GM19239 (cell line): ENCODE data around the gene FSIP1.

ENCODE experiments used
- DNase-seq: peaks from one replicate; pipeline ENCODE4 v3.0.0; 2011; ENCODE audit warnings: low spot score; ENCODE audit not compliant: insufficient read length
- FAIRE-seq: peaks from 2 replicates; lab custom pipeline; 2011; peaks lifted over from hg19 to GRCh38; lab: Jason Lieb, UNC

The FSIP1 gene

DNA sequence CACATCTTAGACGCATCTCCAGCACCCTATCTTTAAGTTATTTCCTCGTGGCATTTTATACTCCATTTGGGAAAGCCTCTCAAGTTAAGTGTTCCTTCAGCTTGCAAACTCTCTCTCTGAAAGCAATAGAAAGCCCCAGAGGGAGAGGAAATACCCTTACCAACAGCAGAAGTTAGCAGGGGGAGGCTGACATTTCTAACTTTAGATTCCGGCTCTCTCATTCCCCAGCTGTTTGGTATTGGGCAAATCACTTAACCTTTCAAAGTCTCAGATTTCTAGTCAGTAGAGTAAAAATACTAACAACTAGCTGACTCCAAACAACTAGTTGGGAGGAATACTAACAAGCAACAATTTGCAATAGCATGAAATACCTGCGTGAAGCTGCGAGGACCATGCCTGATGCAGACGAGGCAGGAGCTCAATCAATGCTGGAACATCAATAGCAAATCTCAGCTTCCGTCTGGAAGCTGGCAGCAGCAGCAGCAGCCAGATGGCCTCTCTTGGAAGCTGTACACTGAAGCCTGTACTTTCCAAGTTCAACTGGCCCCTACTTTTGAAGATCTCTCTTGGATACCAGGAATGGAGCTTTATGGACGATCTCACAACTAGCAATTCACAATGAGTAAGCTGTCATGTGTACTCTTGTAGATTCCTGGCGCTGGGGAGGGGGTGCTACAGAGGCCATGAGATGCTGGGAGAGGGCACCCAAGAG, 153.9 kb downstream of the FSIP1 start:
- DNase-seq (no peak), FAIRE-seq (no peak)

DNA sequence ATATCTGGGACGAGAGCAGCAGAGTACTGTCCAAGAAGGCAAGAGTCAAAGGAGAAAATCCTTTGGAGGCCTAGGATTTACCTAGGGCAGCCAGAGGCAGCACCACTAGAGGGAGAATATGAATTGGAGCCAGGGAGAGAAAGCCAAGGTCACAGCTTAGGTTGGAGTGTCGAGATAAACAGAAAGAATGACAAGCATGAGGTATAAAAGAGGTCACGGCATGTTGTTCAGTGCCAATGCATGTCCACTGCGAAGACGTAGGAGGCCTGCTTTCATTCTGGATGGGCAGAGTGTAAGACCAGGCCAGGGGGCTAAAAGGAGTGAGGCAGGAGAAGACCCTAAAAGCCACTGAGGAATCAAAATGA, 154.5 kb downstream of the FSIP1 start:
- DNase-seq (no peak), FAIRE-seq (no peak)

DNA sequence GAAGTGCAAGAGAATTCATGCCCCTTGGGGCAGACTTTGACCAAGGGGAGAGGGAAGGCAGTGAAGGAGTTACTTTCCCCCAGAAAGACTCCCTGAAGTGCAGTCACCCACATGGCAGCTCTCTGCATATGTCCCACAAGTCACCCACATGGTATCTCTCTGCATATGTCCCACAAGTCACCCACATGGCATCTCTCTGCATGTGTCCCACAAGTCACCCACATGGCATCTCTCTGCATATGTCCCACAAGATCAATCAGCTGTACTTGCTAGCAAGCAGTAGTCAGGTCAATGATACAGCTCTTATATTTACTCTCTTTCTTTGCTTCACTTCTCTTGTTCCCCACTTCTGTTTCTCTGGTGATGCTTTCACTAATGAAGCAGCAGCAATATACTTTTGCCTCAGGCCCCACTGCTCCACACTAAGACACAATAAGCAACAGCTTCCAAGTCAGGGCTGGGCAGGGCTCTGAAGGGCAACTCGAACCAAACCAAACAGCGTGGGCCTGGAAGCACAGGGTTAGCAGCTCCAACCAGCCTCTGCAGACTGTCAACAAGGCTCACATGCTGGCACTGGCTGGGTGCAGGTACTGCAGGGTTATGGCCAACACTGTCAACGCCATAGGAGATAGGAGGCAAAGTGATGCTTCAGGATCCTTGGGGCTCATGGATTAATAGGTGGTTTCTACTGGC, 155.0 kb downstream of the FSIP1 start:
- DNase-seq (no peak), FAIRE-seq (no peak)

DNA sequence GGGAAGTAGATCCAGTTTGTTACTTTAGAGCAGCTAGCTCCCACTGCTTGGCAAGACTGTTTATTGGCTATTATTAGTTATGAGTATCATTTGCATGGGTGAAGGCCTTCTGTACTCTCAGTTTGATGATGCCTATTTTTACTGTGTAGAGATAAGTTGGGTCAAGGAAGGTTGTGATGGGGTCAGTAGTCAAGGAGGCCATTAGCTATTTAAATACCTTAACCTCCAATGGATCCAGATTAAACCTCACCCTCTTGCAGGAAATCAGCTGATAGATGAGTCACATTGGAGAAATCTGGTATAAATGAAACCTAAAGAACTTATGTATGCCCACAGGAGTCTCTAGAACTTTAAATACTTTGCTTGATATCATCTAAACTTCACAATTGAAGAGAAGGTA, 156.8 kb downstream of the FSIP1 start:
- no peak for FAIRE-seq

DNA sequence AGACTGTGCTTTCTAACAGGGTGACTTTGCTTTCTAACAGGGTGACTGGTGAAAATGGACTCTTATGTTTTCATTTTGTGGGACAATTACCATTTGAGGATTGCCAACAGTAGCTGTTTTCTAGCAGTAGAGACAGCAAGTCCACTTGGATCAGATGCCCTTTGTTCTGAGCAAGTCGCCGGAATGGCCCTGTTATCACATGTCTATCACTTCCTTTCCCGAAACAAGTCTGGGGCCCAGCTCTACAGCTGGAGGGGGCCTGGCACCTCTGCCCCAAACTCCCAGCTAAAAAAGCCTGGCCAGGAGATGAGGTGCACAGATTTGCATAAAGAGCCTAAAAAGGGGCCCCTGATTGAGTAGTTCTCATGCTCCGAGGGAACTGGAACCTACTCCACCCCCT, 157.2 kb downstream of the FSIP1 start:
- FAIRE-seq (no peak), DNase-seq (no peak)

More for the DNA sequence above, 156.8 kb downstream of the FSIP1 start:
- DNase-seq: no peak

DNA sequence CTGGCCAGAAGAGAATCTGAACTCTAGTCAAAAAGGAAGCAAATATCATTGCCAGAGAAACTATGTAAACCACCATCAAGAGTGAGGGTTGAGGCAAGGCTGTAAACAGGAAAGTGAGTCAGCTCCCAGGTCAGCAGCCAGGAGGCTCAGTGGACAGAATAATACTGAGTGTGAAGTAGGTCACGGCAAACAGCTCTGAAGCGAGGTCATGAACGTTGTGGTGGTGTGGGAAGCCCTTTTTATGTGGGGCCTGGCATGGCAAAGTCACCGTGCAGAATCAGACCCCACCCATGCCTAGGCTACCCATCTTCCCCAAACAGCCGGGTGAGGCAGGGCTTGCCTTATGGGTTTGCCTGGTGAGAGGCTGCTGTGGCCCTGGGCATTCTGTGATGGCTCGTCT, 157.8 kb downstream of the FSIP1 start:
- no peak for FAIRE-seq
- DNase-seq: no peak

DNA sequence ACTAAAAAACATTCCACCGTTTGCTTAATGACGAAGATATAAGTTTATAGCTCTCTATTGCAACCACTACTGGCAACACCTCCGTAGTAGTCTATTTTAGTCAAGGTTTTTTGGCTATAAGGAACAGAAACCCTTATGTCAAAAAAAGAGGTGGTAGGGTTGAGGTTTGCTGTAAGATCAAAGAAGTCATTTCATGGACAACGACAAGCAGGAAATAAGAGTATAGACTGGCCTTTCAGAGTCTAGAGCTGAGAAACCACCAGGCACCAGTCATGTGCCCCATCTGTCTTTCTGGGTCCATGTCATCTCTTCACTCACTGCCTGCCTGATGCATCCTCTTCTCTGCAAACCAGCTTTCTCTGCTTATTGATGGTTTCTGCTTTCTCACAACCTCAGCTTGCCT, 159.1 kb downstream of the FSIP1 start:
- DNase-seq (no peak), FAIRE-seq (no peak)

DNA sequence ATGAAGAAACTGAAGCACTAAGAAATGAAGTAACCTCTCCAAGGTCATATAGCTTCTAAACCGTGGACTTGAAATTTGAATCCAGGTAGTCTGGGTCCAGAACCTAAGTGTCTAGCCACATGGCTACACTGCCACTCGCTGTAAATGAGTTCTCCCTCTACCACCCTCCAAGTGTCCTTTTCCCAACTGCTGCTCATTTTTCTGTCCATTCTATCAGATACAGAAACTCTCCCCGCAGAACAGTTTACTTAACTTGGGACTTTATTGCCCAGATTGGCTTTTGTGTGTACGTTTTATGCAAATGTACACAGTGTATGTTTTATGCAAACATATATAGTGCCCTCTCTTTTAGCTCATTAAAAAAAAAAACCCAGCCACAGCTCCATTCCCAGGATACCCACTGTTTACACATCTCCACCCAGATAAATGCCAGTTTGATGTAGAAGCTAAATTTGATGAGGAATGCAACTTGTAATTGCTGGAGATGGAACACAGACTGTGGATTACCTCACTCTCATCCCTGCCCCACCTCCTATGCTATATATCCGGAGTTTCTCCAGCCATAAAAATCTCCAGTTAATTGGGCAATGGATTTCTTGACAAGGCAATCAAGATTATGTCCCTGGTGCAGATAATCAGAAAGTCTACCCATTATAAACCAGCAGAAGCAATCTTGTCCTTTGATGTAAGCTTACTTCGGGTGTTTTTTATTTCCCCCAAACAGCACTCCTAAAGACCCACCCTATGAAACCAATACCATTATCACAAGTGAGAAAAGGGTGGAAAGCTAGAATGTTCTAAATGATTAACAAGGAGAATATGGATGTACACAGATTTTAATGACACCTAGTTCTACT, 159.8 kb downstream of the FSIP1 start:
- no peak for FAIRE-seq
- no peak for DNase-seq

DNA sequence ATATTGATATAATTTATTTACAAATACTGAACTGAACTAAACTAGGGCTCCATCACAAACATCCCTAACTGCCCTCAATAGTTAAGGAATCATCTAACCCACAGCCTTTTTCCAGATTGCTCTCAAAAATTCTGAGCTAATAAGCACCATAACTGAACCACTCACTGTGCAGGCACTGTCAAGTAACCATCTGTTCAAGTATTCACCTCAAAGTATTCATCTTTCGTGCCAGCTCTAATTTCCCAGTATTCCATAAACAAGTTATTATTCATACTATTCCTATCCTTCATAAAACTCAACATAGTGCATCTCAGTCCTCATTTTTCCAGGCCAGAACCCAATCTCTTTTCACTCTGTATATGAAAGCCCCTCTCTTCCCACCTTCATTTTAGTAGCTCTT, 160.7 kb downstream of the FSIP1 start:
- FAIRE-seq (no peak), DNase-seq (no peak)

DNA sequence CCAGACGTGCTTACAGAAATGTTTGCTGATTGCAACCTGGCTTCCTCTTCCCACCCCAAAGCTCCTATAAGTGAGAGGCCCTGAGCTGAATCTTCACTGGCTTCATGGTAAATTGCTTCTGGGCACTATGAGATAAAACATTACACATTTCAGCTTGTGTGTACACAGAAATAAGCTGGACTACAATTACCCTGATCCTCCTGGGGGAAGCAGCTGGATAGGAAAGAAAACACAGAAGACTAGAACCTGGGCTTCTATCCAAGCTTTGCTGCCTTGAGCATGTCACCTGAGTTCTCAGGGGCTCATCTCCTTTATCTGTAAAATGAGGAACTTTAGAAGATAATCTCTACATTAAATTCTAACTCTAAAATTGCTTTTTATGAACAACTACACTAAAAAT, 161.4 kb downstream of the FSIP1 start:
- FAIRE-seq (no peak), DNase-seq (no peak)

DNA sequence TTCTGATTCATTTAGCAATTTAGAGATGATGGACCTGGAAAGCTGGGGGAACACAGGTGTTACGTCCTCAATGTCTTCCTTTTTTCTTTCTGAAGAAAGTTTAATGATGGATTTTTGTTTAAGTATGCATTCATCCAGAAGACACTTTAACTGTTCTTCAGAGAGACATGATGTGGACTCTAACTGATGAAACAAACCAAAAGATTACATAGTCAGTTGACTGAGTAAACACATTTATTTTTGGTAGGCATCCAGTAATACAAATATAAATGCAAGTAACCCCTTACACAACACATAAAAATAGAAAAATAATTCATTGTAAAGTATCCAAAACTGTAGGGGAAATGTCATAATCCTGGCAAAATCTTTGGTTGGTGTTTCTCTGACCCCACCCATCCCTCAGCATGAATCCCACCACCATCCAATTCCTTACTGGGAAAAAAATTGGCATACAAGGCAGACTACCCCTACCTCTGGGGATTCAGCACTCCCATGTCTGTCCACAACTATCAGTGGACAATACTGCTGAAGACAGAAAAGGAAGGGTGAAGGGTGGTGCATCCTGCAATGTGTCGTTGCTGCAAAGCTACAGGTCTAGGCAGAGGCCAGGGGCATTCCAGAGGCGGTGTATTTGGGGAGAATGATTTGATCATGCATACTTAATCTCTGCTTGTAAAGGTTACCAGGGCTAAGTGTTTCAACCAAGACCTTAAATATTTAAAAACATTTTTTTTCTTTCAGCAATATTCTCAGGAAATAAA, 164.4 kb downstream of the FSIP1 start:
- FAIRE-seq (no peak), DNase-seq (no peak)

DNA sequence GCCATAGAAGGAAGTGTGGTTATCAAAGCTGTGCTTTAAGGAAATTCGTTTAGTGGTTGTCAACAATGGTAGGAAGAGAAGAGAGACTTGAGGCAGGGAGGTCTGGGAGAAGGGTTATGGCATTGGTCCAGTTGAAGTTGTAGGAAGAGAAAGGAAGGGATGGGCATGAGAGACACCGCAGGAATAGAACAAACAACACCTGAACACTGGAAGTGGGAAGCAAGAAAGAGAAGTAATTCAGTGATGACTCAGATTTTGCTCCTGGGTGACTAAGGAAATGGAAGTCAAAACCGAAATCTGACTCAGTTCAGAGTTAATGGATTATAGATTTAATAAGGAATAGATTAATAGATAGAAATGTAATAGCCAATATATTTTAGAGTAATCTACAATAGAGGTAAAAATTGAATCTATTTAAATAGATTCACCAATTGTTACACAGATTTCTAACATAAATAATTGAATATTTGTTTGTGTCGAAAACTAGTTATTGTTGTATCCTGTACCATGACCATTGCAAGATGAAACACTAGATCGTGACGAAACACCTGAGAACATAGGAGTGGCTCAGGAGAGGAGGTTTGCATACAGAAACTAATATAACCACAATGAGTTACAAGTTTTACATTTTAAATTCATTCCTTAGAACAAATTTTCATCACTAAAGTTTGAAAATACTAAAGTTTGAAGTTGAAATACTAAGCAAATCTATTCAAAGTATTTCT, 165.7 kb downstream of the FSIP1 start:
- no peak for DNase-seq
- FAIRE-seq: no peak

DNA sequence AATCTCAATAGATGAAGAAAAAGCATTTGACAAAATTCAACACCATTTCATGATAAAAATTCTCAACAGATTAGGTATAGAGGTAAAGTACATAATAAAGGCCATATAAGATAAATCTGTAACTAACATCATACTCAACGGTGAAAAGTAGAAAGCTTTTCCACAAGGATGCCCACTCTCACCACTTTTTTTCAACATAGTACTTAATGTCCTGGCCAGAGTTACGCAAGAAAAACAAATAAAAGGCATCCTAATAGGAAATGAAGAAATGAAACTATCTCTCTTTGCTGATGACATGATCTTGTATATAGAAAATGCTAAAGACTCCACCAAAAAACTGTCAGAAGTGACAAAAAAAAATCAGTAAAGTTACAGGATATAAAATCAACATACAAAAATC, 168.8 kb downstream of the FSIP1 start:
- DNase-seq: no peak
- no peak for FAIRE-seq

DNA sequence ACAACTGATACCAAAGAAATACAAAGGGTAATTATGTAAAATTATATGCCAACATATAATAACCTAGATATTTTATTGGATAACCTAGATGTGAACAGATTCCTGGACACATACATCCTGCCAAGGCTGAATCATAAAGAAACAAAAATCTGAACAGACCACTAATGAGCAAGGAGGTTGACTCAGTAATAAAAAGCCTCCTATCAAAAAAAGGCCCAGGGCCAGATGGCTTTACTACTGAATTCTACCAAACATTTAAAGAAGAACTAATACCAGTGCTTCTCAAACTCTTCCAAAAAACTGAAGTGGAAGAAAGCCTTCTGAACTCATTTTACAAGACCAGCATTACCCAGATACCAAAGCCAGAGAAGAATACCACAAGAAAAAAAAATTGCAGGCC, 169.4 kb downstream of the FSIP1 start:
- DNase-seq (no peak), FAIRE-seq (no peak)

DNA sequence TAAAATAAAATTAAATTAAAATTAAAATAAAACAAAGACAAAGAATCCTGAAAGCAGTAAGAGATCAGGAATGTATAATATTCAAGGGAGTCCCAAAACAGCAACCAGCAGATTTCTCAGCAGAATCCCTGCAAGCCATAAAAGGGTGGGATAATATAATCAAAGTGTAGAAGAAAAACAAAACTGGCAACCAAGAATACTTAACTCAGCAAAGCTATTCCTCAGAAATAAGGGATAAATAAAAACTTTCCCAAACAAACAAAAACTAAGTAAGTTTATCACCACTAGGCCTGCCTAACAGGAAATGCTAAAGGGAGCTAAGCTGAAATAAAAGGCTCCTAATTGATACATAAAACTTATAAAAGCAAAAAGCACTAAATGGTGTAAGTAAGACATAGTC, 172.0 kb downstream of the FSIP1 start:
- DNase-seq (no peak), FAIRE-seq (no peak)

DNA sequence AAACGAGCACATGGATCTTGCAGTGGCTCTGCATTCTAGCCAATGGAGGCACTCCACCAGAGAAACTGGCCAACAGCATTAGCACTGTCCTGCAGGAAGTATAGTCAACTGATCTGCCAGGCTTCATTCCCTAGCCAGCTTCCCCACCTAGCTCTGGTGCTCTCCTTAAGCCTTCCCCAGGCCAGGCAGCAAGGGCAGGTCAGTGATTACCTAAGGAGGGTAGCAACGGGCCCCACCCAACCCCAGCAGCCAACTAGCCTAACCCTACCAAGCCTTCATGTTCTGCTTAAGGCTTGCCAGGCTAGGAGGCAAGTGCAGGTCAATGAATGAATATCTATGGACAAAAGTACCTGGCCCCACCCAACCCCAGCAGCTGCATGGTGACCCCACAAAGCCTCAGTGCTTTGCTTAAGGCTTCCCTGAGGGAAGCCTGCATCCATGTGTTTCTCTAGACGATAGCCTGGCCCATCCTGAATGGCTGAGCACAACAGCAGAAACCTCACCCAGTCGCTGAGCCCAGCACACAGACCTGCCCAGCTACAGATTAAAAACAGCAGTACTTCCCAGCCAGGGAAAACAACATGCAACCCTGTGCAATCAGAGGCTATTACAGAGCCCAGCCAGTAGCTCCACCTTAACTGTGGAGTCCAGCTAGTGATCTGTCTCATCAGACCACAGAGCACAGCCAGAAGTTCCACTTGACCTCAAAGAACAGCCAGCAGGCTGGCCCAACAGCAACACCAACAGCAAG, 173.3 kb downstream of the FSIP1 start:
- no peak for DNase-seq

DNA sequence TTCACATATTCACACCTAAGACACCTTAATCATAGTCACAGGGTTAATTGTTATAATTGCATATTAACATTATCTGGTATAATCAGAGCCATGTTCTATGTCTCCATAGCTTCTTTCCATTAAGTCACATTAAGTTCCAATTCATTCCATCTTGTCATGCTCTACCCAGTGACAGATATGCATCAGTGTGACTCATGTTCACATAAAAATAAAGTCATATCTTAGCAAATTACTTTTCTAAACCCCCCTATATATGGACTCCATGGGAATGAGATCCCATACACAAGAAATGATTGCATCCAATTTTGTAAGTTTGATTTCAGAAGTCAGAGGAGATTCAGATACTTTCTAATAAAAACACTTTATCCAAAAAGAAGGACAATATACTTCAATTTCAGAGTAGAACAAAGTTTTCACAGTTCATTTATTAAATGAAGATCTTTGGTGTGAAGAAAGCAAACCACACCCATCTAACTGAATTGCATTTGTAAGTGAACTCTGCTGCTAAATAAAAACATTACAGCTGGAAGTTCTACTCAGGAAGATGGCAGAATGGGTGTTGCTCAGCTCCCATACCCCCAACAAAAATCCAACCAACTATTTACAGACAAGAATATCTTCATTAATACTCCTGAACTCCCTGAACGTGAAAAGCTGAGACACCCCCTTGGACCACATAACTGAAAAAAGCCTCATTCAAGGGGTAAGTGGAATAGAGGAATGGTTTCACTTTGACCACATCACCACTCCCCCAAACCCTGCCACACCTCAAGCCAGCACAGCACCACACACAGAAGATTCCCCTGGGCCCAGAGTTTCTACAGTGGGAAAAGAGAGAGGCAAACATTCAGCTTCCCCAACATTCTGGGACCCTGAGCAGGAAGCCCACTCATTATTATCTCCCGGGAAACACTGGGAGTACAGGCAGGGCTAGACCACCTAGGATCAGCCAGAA, 174.2 kb downstream of the FSIP1 start:
- DNase-seq (no peak), FAIRE-seq (no peak)

More for the DNA sequence above, 173.3 kb downstream of the FSIP1 start:
- no peak for FAIRE-seq

DNA sequence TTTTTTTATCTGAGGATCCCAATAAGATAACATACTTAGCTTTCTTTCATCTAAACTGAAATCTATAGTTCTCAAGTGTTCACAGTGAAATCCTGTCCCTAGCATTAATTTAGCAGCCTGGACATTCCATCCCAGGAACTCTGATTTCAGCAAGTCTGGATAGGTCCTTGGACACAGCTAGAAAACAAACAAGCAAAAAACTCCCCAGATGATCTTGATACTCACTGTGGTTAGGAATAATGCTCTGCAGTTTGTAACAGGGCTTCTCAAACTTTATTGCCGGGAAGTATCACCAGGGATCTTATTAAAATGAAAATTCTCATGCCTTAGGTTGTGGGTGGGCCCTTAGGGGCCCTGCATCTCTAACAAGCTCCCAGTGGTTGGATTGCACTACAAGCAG, 177.5 kb downstream of the FSIP1 start:
- FAIRE-seq: no peak
- DNase-seq: no peak
